Measurements from ENCODE around the gene HEATR5A.

HEATR5A gene

DNA sequence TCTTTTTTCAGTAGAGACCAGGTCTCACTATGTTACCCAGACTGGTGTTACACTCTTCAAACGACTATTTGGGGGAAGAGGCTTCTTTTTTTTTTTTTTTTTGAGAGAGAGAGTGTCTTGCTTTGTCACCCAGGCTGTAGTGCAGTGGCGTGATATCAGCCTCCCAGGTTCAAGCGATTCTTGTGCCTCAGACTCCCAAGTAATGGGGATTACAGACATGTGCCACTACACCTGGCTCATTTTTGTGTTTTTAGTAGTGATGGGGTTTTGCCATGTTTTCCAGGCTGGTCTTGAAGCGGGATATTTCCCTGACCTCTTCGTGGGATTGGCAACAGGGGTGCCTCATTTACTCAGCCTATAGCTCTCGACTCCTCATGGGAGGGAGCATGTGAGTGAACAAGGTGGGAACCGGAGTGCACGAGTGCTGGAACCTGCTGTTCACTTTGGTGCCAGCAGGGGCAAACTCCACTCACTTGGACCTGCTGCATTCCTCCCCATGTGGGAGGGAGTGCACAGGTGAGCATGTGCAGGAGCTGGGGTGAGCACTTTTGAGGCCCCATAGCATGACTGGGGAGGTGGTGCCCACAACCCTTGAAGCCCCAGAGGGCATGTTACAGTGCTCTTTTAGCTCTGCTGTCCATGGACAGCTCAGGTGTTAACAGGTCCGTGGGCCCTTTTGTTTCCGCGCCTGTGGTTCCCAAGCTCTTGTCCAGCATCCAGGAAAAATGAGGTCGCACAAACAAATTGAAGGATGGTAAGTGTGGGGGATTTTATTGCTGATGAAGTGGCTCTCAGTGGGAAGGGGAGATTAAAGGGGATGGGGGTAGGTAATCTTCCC is 133.7 kb downstream of the HEATR5A start:
- Histone ChIP-seq H3K27me3 (no peaks in the 10 kb centered on the region), H3K27ac (no peak overlapping the region), H3K4me3 (no peak overlapping the region), H3K36me3 (no peaks in the 10 kb centered on the region), H3K9me3 (no peaks in the 10 kb centered on the region), H3K4me1 (peaks cover 0 to 10% (median 2%) of the 10 kb centered on the region in 4 donors)
- TF ChIP-seq, protein P1, sequence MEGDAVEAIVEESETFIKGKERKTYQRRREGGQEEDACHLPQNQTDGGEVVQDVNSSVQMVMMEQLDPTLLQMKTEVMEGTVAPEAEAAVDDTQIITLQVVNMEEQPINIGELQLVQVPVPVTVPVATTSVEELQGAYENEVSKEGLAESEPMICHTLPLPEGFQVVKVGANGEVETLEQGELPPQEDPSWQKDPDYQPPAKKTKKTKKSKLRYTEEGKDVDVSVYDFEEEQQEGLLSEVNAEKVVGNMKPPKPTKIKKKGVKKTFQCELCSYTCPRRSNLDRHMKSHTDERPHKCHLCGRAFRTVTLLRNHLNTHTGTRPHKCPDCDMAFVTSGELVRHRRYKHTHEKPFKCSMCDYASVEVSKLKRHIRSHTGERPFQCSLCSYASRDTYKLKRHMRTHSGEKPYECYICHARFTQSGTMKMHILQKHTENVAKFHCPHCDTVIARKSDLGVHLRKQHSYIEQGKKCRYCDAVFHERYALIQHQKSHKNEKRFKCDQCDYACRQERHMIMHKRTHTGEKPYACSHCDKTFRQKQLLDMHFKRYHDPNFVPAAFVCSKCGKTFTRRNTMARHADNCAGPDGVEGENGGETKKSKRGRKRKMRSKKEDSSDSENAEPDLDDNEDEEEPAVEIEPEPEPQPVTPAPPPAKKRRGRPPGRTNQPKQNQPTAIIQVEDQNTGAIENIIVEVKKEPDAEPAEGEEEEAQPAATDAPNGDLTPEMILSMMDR (IDR thresholded peaks at IDR 0.05), result peak in 1 of 2 experiments; percentile 17
- no peak for DNase-seq
- intact Hi-C loops (cut with DNase I; ENCODE audit: low total_unique reads), result no loop called here

DNA sequence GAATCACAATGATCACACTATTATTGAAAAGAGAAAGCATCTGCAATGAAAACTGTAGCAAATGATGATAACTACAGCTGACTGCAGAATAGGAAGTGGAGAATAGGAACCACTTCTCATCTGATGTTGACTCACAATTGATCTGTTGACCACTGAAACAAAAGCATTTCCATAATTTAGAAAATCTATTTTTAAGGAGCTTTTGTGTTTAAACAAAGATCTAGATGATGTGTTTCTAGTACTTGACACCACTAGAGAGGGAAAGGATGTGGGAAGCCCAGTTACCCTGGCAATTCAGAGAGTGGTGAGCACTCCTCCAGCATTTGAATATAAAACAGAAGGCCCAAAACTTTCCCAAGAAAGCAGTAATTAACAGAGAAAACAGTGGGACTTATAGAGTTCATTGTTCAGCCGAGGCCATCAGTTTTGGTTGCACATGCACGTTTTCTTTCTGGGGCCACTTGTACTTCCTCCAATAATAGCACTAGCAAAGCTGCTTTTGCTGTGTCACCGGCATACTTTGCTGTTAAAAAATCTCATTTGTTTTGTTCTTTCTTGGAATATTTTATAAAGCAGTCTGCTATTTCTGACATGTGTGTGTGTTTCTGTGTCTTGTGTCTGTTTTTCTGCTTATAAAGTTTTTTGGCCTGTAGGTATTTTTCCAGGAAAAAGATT is 136.6 kb downstream of the HEATR5A start:
- Histone ChIP-seq H3K27ac (peak overlapping the region; percentile 26 to 29), H3K9me3 (no peaks in the 10 kb centered on the region), H3K36me3 (no peaks in the 10 kb centered on the region), H3K27me3 (no peaks in the 10 kb centered on the region), H3K4me1 (peaks cover 0 to 10% (median 2%) of the 10 kb centered on the region in 4 donors), H3K4me3 (no peak overlapping the region)
- TF ChIP-seq, protein P1 (IDR thresholded peaks at IDR 0.05), result no peak
- intact Hi-C loops (cut with DNase I; ENCODE audit: low total_unique reads), result no loop called here
- DNase-seq, result no peak

GRCh38 chr14:31283153-31283552 is 137.2 kb downstream of the HEATR5A start:
- TF ChIP-seq, protein P1 (IDR thresholded peaks at IDR 0.05), result no peak
- no peaks in the 10 kb centered on the region for H3K36me3 ChIP-seq
- peak overlapping the region; percentile 3 to 26 for H3K27ac ChIP-seq
- DNase-seq, result no peak
- intact Hi-C loops (cut with DNase I; ENCODE audit: low total_unique reads), result no loop called here
- no peaks in the 10 kb centered on the region for H3K9me3 ChIP-seq
- peaks cover 0 to 10% (median 2%) of the 10 kb centered on the region in 4 donors for H3K4me1 ChIP-seq
- H3K27me3 ChIP-seq, result no peaks in the 10 kb centered on the region
- no peak overlapping the region for H3K4me3 ChIP-seq

GRCh38 chr14:31280871-31281220 is 139.5 kb downstream of the HEATR5A start:
- H3K9me3 ChIP-seq, result no peaks in the 10 kb centered on the region
- intact Hi-C loops (cut with DNase I; ENCODE audit: low total_unique reads), result no loop called here
- TF ChIP-seq, protein P1 (IDR thresholded peaks at IDR 0.05), result no peak
- no peak overlapping the region for H3K4me3 ChIP-seq
- no peaks in the 10 kb centered on the region for H3K36me3 ChIP-seq
- no peak for DNase-seq
- peaks cover 0 to 10% (median 2%) of the 10 kb centered on the region in 4 donors for H3K4me1 ChIP-seq
- H3K27me3 ChIP-seq, result no peaks in the 10 kb centered on the region
- no peak overlapping the region for H3K27ac ChIP-seq

DNA sequence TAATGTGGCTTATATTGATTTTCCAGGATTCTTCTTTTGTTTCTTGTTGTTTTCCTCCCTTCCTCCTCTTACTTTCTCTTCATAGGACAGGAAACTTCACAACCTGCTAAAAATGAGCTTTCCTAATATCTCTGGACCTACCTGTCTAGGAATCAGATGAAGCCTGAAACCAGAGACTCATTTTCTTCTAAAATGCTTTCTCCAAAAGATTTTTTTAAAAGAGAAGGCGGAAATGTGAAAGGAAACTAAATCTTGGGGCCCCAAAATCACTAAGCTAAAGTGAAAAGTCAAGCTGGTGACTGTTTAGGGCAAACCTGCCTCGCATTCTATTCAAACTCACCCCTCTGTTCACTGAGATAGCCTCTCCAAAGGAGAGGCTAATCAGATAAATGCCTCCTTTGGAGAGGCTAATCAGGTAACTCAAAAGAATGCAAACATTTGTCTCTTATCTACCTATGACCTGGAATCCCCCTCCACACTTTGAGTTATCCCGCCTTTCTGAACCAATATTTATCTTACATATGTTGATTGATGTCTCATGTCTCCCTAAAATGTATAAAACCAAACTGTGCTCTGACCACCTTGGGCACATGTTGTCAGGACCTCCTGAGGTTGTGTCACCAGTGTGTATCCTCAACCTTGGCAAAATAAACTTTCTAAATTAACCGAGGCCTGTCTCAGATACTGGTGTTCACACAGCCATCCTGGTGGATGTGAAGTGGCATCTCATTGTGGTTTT is 140.0 kb downstream of the HEATR5A start:
- DNase-seq, result no peak
- TF ChIP-seq, protein P1 (IDR thresholded peaks at IDR 0.05), result no peak
- intact Hi-C loops (cut with DNase I; ENCODE audit: low total_unique reads), result no loop called here

More for the DNA sequence above, 140.0 kb downstream of the HEATR5A start:
- Histone ChIP-seq H3K36me3 (no peaks in the 10 kb centered on the region), H3K9me3 (no peaks in the 10 kb centered on the region), H3K4me3 (no peak overlapping the region), H3K4me1 (peaks cover 0 to 10% (median 2%) of the 10 kb centered on the region in 4 donors), H3K27ac (no peak overlapping the region), H3K27me3 (no peaks in the 10 kb centered on the region)

All from tibial artery (tissue), 4 donors.